ENCODE data around the gene STYXL1.
A peak's percentile ranks its signal among the peaks of the same experiment; 100 is the strongest.
"Not testable (repeated sequence)": the region's sequence is repeated elsewhere in the genome, so short reads cannot be mapped to it uniquely, and the experiment has no call there.

STYXL1 gene

DNA sequence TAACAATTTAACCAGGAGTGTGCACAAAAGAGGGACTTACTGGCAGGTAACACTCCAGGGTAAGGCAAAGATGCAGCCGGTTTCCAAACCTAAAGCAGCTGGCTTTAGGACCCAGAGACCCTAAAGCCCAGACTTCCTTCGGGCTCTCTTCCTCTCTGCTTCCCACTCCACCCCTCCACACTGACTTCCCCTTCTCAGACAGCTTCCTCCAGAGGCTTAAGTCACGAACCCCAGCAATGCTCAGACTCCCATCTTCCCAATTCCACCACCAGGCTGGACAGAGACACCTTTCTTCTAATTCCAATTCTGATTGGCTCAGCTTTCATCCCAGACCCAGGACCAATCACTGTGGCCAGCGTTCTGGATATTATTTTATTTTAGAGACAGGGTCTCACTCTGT lies 24.8 kb downstream of the STYXL1 start:
- DNase-seq, result no peak

DNA sequence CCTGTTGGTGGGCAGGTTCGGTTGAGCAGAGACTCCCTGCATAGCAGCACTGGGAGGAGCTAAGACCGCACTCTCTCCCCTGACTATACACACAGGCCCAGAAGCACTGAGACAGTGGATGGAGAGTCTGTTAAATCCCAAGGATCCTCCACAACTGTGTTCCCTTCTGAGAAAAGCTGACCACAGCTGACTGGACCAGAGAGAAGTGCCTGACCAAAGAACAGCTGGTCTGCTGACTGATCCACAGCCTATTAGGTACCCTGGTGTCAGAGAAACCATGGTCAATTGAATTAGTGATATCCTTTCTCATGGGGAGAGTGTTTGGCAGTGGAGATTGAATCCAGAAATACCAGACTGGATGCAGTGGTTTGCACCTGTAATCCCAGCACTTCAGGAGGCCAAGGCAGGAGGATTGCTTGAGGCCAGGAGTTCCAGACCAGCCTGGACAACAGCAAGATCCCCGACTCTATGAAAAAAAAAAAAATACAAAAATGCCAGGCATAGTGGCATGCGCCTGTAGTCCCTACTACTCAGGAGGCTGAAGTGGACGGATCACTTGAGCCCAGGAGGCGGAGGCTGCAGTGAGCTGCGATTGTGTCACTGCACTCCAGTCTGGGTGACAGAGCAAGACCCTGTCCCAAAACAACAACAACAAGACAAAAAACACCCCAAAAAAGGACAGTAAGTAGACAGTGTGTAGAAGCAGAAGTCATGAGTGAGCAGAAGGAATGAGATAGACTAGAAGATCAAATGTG lies 25.6 kb downstream of the STYXL1 start:
- no peak for DNase-seq

DNA sequence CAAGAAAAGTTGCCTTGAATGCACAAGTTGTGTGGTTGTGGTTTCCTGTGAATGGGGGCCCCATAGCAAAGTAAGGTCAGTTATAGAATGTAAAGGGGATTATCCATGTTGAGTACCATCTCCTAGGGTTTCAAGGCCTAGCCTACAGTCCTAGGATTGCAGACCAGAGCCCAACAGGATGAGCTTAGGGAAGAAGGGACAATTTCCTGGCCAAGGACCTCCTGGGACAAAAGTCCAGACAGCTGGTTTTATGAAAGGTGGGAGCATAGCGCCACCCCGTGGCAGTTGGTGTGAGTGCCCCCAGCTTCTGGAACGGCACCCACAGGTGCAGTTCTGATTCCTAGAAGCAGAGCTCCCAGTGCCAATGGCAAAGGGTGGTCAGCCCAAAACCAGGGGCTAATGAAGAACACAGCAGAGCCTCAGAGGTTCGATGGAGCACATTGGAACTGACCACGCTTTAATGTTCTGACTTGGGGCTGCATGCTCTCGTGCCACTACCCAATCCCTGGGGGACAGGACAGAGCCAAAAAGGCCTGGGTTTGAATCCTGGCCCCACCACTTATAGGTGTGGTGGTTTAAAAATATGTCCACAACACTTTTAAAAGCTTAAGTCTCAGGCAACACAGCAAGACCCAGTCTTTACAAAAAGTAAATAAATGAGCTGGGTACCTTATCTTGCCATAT lies 27.6 kb downstream of the STYXL1 start:
- DNase-seq, result peak; percentile 64

DNA sequence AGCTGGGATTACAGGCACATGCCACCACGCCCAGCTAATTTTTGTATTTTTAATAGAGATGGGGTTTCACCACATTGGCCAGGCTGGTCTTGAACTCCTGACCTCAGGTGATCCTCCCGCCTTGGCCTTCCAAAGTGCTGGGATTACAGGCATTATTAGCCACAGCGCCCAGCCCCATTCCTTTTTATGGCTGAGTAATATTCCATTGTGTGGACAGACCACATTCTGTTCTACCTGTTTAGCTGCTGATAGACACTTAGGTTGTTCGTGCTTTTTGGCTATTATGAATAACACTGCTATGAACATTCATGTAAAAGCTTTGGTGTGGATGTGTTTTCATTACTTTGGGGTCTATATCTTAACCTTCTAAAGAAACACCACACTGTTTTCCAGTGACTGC lies 29.3 kb downstream of the STYXL1 start:
- DNase-seq, result not testable (repeated sequence)

DNA sequence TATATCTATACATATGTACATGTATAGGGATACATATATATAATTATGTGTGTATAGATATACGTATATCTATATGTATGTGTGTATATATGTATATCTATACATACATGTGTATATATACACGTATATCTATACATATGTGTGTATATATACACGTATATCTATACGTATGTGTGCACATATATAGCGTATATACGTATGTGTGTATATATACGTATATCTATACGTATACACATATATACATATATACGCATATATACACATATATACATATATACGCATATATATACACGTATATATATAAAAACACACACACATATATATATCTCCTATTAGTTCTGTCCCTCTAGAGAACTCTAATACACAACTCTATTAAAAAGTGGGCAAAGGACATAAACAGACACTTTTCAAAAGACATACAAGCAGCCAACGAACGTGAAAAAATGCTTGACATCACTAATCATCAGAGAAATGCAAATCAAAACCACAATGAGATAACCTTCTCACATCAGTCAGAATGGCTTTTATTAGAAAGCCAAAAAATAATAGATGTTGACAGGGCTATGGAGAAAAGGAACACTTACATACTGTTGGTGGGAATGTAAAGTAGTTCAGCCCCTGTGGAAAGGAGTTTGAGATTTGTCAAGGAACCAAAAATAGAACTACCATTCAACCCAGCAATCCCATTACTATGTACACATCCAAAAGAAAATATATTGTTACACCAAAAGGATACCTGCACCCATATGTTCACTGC lies 31.4 kb downstream of the STYXL1 start:
- DNase-seq, result no peak

DNA sequence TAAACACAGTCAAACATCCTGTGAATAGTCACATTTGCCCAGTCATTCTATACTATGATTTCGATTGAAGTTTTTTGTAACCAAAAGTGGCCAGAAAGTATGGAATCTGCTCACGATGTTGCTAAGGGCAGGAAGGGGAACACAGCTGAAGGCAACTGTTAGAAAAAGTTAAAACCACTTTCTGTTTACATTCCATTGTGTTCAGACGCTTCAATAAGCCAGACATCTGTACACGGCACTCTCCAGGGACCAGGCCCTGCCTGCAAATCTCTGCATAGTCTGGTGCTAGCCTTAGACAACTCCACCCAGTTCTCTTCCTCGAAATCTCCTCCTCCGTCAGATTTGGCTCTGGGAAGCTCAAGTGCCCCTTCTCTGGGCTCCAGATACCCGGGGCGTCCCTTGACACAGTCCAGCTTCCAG lies 36.3 kb downstream of the STYXL1 start:
- no peak for DNase-seq

DNA sequence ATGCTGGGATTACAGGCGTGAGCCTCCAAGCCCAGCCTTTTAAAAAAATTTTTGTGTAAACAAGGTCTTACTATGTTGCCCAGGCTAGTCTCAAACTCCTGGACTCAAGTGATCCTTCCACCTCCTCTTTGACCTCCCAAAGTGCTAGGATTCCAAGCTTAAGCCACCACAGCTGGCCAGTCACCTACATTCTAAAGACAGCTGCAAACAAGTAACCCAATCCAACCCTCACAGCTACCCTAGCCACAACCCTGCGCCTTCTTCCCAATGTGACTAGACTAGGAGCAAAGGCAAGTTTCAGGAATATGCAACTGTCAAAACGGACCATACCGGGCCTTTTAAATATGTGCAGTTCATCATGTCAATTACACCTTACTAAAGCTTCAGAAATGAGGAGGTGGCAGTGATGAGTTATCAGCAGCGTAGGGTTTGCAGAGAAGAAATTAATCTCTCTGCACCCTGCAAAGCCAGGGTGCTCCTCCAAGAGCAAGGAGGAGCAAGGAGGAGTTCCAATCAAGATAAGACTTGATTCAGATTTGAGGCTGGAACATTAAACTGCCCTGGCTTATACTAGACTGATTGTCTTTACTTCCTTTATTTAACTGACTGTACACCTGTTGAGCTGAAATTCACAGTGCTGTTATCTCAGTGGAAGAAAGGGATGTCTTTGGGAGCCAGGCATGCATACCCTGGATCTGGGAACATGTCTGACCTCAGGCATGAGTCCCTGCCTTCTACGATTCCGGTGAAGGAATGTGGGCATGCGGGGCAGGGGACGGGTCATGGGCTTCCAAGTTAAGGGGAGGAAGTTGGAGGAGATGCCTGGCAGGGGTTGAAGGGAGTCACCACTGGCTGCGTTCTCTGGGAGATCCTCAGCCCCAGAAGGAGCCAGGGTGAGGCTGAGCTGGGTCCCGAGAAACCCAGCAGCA lies 37.9 kb downstream of the STYXL1 start:
- no peak for DNase-seq

DNA sequence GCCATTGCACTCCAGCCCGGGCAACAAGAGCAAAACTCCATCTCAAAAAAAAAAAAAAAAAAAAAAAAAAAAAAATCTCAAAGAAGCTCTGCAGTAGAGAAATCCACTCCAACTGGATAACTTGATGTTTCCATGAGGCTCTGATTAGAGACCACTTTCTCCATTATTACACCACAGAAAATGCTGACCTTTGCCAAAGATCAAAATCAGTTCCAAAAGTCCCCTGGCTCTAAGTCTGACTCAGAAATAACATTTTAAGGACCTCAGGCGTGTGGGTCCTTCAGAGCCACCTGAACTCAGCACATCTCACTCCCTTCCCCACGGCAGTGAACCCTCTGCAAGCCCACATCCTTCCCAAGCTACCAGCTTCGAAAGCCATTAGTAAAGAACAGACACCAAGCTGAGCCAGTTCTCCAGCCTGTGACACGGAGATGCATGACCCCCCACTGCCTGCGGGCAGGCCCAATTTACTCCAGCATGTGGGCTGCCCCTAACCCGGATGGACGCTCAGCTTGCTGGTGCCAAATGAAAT lies 39.6 kb downstream of the STYXL1 start:
- no peak for DNase-seq

DNA sequence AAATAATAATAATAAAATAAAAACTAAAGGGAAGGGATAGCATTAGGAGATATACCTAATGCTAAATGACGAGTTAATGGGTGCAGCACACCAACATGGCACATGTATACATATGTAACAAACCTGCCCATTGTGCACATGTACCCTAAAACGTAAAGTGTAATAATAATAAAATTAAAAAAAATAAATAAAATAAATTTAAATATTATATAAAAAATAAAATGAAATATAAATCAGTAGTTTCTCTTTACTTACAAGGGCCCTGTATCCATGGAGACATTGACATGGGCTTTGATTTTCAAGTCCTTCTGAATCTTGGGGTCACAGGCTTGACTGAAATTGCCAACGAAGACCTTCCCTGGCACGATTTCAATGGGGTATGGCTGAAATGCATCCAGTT lies 42.8 kb downstream of the STYXL1 start:
- not testable (repeated sequence) for DNase-seq

DNA sequence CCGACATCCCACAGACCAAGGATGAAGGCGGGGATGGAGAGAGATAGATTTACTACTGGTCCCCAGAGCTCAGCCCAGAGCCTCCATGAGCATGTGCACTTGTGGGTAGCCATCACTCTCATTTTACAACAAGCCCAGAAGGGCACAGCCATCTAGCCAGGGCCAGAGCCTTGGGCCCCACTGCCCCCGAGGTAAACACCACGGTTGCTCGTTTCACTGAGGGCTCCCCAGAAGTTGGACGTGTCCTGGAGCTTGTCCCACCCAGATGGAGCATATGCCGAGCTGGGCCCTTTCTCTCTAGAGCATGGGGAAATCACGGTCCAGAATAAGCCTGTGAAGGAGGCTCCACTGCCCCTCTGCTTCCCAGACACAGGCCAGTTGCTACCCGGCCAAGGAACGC lies 44.4 kb downstream of the STYXL1 start:
- no peak for DNase-seq

DNA sequence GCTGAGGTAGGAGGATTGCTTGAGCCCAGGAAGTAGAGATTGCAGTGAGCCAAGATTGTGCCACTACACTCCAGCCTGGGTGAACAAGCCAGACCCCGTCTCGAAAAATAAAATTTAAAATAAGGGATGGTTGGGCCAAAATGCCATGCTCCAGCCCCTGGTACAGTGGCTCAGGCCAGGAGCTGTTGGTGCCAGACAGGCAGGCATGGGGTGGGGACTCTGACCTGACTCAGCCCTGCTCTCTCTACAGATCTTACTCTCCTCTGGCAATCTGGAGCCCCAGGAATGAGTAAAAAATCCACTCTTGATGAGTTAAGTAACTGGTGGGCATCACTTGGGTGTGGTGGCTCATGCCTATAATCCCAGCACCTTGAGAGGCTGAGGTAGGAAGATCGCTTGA lies 45.0 kb downstream of the STYXL1 start:
- DNase-seq, result no peak

DNA sequence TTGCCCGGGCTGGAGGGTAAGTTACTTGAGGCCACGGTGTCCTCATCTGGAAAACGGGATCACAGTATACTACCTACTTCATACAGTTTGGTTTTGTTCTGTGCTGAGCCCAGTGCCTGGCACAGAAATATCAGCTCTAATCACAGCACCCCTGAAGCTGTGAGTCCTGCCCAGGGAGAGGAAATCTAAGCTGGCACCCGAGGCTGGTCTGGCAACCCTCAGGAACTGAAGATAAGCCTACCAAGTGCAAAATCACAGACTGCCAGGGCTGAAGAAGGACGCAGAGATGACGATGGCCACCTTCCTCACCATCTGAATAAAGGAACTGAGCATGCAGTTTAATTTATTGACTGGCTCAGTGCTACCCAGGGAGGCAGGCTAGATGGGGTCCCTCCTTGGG lies 45.7 kb downstream of the STYXL1 start:
- no peak for DNase-seq

DNA sequence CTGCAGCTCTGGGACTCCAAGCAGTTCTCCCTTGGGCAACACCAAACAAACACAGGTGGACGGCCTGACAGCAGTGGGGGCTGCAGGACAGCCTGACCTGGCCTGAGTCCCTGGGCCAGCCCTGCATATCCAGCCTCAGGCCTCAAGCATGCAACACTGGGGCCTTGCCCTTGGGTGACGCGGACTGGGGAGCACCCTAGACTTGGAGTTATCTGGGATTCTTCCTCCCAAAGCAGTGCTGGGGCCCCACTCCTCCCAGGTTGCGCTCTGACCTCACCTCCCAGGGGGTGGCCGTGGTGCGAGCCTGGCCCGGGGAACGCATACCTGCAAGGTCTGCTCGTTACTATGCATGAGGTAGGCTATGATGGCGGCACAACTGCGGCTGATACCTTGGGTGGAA lies 47.2 kb downstream of the STYXL1 start:
- DNase-seq, result no peak

DNA sequence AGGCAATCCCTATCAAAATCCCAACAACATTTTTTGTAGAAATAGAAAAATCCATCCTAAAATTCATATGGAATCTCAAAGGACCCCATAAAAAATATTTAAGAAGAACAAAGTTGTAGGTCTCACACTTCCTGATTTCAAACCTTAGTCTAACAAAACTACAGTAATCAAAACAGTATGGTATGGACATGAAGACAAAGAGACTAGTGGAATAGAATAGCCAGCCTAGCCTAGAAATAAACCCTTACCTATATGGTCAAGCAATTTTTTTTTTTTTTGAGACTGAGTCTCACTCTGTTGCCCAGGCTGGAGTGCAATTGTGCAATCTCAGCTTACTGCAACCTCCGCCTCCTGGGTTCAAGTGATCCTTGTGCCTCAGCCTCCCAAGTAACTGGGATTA lies 49.8 kb downstream of the STYXL1 start:
- no peak for DNase-seq

DNA sequence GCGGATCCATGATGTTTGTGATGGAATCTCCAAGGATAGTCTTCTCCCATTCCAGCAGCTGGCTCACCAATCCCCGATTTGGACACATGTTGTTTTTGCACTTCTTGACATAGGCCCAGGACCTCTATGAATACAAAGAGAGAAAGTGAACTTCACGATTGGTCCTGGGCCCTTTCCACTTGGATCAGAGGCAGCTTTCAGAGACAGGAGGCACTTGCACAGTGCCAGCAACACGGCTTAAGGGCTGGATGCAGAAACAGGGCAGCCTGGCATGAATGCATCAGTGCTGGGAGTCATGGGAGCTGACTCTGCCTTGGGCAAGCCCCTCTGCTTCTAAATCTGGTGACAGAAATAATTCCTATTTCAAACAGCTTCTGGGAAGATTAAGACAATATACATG lies 51.3 kb downstream of the STYXL1 start:
- no peak for DNase-seq

DNA sequence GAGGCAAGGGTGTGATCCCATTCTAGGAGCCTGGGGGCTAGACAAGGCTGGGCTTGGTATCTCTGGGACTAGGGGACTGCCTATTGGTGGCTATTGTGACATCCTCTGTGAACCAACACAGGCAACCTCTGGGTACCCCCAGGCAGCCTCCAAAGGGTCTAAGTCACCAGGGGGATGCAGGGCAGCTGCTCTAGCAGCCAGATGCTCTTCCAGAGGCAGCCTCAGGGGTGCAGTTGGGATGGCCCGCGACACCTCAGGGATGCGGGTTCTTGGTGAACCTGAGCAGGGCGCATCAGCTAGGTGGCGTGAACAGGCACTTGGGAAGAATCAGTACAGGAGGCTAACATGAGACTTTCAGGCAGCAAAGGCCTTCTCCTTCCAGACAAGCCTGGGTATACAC lies 51.8 kb downstream of the STYXL1 start:
- no peak for DNase-seq

DNA sequence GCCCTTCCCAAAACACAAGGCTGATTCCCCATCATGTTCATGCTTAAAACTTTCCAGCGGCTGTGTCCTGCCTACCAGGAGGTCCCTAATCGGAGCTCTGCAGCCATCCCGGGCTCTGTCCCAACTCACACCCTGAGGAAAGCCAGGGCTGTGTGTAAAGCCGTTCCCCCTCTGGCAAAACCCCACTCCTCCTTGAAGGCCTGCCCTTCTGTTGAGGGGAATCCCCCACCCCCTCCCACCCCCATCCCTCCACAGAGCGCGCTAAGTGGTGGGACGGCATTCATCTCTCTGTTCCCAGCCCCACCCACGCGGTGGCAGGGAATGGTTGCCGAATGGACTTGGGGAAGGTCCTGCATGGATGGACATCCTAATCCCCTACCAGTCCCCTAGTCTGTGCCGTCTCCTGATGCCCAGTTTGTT lies 52.7 kb downstream of the STYXL1 start:
- no peak for DNase-seq

DNA sequence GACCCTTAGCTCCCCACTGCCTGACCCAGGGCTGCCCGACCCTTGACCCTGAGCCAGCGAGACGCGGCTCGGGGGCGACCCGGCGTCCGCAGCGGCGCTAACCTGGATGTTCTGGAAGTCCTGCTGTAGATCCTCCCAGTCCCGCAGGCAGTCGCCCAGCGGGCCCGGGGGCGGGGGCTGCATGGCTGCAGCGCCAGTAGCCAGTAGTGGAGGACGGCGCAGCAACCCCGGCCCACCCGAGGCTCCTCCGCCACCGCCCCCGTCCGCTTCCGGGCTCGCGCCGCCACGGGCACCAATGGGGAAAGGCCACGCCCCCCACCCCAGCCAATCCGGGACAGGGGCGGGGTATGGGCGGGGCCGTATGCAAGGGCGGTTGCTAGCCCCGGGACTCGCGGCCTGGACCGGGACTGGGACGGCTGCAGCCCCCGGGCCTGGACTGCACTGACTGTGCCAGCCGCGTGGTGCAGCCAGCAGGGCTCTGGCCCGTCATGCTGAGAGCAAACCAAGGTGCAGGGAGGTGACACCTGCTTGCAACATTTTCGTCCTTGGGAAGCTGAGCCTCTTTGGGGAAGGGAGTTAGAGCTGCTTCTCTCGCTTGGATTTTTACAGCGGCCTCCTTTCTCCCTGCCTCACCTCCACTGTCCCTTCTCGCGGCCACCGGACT lies 53.3 kb downstream of the STYXL1 start, which contains the start of gene TMEM120A:
TSS of gene TMEM120A (minus strand) at position 208 of the 664 bp plus-strand sequence. CDS start at position 183, 25 bp downstream.
- DNase-seq, result peak; percentile 90

DNA sequence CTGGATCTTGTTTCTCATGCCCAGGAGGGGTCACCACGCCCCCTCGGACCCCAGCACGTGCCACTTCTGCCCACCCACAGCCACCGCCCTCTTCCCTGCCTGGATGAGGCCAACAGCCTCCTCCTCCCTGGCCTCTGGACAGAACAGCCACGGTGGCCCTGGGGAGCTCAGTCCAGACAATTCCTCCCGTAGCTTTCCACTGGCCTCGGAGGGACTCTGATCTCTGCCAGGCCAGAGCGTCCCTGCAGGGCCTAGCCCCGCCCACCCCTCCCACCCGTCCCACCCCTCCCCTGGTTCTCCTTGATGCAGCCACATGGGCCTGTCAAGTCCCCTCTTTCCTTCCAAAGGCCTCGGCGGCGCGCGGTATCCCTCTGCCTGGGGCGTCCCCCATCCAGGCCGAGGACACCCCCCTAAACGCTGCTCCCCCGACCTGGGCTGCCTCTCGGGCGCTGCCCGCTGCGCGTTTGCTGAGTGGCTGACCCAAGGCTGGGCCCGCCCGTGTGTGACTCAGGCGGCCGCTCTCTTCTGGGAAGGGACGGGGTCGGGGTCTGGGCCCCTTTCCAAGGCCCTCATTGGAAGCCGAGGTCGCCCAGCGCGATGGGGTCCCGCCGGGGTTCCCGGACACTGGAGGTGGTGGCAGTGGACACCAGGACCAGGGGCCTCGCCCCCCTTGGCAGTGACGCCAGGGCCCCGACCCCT lies 54.0 kb downstream of the STYXL1 start:
- DNase-seq, result no peak

DNA sequence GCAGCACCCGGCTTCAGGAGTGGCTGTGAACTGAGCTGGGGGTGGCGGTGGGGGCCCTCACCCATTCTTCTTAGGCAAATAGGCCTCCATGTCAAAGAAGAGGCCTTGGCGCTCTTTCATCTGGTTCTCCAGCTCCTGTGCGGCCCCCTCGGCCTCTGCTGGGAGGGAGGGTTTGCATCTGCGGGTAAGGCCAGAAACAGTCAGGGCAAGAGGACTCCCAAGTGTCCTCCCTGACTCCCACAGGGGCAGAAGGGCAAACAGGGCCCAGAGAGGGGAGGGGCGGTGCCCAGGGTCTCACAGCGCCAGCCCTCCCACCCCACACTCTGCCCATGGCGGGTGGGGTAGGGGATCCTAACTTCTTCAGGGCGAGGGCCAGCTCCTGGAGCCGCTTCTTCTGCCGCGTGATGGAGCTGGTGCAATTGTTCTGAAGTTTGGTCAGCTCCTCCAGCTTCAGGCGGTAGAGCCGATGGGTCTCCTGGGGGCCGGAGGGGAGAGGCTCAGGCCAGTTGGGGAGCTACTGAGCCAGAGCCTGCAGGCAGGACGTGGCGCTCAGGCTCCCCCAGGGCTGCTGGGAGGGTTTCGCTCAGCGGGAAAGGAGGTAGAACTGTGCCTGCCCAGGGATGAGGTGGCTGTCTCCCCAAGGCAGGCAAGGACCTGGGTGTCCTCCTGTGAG lies 55.6 kb downstream of the STYXL1 start:
- DNase-seq, result no peak

Measured in stimulated activated CD4-positive, alpha-beta T cell treated with anti-CD3 and anti-CD28 coated beads, Interleukin-1b, Interleukin-23, amount 100 ng/mL, for 48 hours (primary cell).